MCF 10A (cell line): Measurements from ENCODE around the gene PDE6D. TPM values are rescaled to one million over a fixed set of nuclear protein-coding genes. Genes with fewer than 3 reads are reported as not detected.
A peak's percentile ranks its signal among the peaks of the same experiment; 100 is the strongest.

Experiments used
- BruUV-seq: library from RNA; stranded (reverse); fragments of 400-500 nt; replicated peaks from 2 replicates; lab custom pipeline; 2021; lab: Mats Ljungman, UMichigan
- CTCF ChIA-PET: fragments of 300-600 bp; sonication (Branson Sonifier 250); formaldehyde crosslinking; extraction: SDS; loops from one replicate; lab custom pipeline; 2021; ENCODE audit warnings: antibody characterized with exemption, inconsistent platforms; lab: Yijun Ruan, JAX
- POLR2A ChIA-PET: fragments of 300-600, 350-650 bp; sonication (Branson Sonifier 250); formaldehyde crosslinking; extraction: SDS; loops from one replicate; lab custom pipeline; 2020; ENCODE audit warnings: antibody characterized with exemption, inconsistent platforms; lab: Yijun Ruan, JAX
- DNase-seq: peaks from one replicate; pipeline ENCODE4 v3.0.0-alpha.2; 2018; ENCODE audit not compliant: unreplicated experiment
- H3K27ac Mint-ChIP-seq: one replicate; pipeline ENCODE4 v1.8.0; 2022; ENCODE audit warnings: mild to moderate bottlenecking, low read depth, mixed read lengths; ENCODE audit not compliant: unreplicated experiment
- H3K27me3 Mint-ChIP-seq: one replicate; pipeline ENCODE4 v1.8.0; 2022; ENCODE audit warnings: mixed read lengths; ENCODE audit not compliant: insufficient read depth, unreplicated experiment
- H3K36me3 Mint-ChIP-seq: one replicate; pipeline ENCODE4 v1.8.0; 2022; ENCODE audit warnings: mild to moderate bottlenecking, moderate library complexity, mixed read lengths; ENCODE audit not compliant: insufficient read depth, unreplicated experiment
- H3K4me1 Mint-ChIP-seq: one replicate; pipeline ENCODE4 v1.8.0; 2022; ENCODE audit warnings: mixed read lengths; ENCODE audit not compliant: insufficient read depth, unreplicated experiment
- H3K4me3 Mint-ChIP-seq: one replicate; pipeline ENCODE4 v1.8.0; 2022; ENCODE audit warnings: mild to moderate bottlenecking, moderate library complexity, mixed read lengths; ENCODE audit not compliant: unreplicated experiment
- H3K9me3 Mint-ChIP-seq: one replicate; pipeline ENCODE4 v1.8.0; 2022; ENCODE audit warnings: mixed read lengths; ENCODE audit not compliant: unreplicated experiment
- CTCF ChIP-seq: fragments of 200-600 bp; IDR thresholded peaks from one replicate; pipeline ENCODE4 v1.8.0; 2022; ENCODE audit warnings: antibody characterized with exemption, mild to moderate bottlenecking; ENCODE audit not compliant: unreplicated experiment
- intact Hi-C: fragments of 100-400 bp; cut with micrococcal nuclease; formaldehyde crosslinking; loops from 2 replicates; pipeline ENCODE4 v1.14.1; 2022
- total RNA-seq: library from RNA; stranded (reverse); gene quantifications from 2 replicates; pipeline ENCODE4 v1.2.3, GENCODE V29; 2022

The PDE6D gene
- total RNA-seq, 1 experiment from 2014 or later: 13.2 TPM

GRCh38 chr2:231785822-231786176 is 4.7 kb upstream of the PDE6D start:
- Mint-ChIP-seq H3K4me1 (peaks cover 39% of the 10 kb centered on the region), H3K9me3 (no peaks in the 10 kb centered on the region), H3K27me3 (no peaks in the 10 kb centered on the region), H3K4me3 (peak overlapping the region; percentile 85), H3K27ac (peak overlapping the region; percentile 63), H3K36me3 (peaks cover 37% of the 10 kb centered on the region)
- POLR2A ChIA-PET: interaction anchor here (0.6 to 1.6 kb wide), 12 partner anchors 9 to 1247 kb away, joined by 3 to 5 read pairs (median 3); partner anchors contain the start of genes DIS3L2, EIF4E2 and PTMA
- DNase-seq: no peak
- intact Hi-C loops: loop anchor here (2.0 kb wide), 1 partner anchor 109 kb away; no protein-coding TSS in a partner anchor
- CTCF ChIA-PET: interaction anchor here (0.6 to 2.2 kb wide), 4 partner anchors 9 to 172 kb away, joined by 3 to 14 read pairs (median 6); no protein-coding TSS in a partner anchor
- BruUV-seq: TSS peak; percentile 43
- TF ChIP-seq CTCF: no peak

GRCh38 chr2:231785413-231785812 is 4.3 kb upstream of the PDE6D start:
- no peak for DNase-seq
- Mint-ChIP-seq H3K27me3 (no peaks in the 10 kb centered on the region), H3K9me3 (no peaks in the 10 kb centered on the region), H3K4me1 (peaks cover 39% of the 10 kb centered on the region), H3K36me3 (peaks cover 34% of the 10 kb centered on the region), H3K27ac (peak overlapping the region; percentile 63), H3K4me3 (peak overlapping the region; percentile 85)
- no peak for TF ChIP-seq CTCF
- BruUV-seq: no TSS peak
- intact Hi-C loops: no loop called here
- CTCF ChIA-PET: interaction anchor here (0.6 to 2.2 kb wide), 4 partner anchors 15 to 172 kb away, joined by 3 to 14 read pairs (median 4); no protein-coding TSS in a partner anchor
- POLR2A ChIA-PET: interaction anchor here (0.6 to 1.6 kb wide), 11 partner anchors 9 to 765 kb away, joined by 3 to 5 read pairs (median 3); partner anchors contain the start of genes DIS3L2, EIF4E2 and PTMA

- H3K36me3 Mint-ChIP-seq: peaks cover 14% of the 10 kb centered on the region
- peak overlapping the region; percentile 98 for H3K4me3 Mint-ChIP-seq
- peaks cover 32% of the 10 kb centered on the region for H3K4me1 Mint-ChIP-seq
- intact Hi-C loops: loop anchor here (5.0 kb wide), 1 partner anchor 70 kb away; no protein-coding TSS in a partner anchor
- no peaks in the 10 kb centered on the region for H3K9me3 Mint-ChIP-seq
- BruUV-seq: TSS peak; percentile 29
- H3K27ac Mint-ChIP-seq: peak overlapping the region; percentile 95
- ChIA-PET CTCF (interaction anchor here (1.5 kb wide), 1 partner anchor 13 kb away, joined by 3 read pairs; no protein-coding TSS in a partner anchor), POLR2A (interaction anchor here (0.7 to 1.8 kb wide), 10 partner anchors 10 to 1949 kb away, joined by 3 to 12 read pairs (median 4); no protein-coding TSS in a partner anchor)
- no peak for TF ChIP-seq CTCF
- H3K27me3 Mint-ChIP-seq: no peaks in the 10 kb centered on the region
- DNase-seq: peak; percentile 61
Observed at GRCh38 chr2:231781798-231782726, 980 bp upstream of the PDE6D start.
